ENCODE measurements around the gene ATP2B2. TPM values are rescaled to one million over a fixed set of nuclear protein-coding genes. Genes with fewer than 3 reads are reported as not detected.

The ATP2B2 gene
- total RNA-seq, 4 donors from 2014 or later, result 0.42 to 2.0 (median 1.1) TPM

- WGBS, 2 donors, result 69 to 70% methylated on average over 4 to 7 of the region's 7 CpGs
- Histone ChIP-seq H3K27ac (no peak overlapping the region), H3K27me3 (no peaks in the 10 kb centered on the region), H3K9me3 (no peaks in the 10 kb centered on the region), H3K4me1 (no peaks in the 10 kb centered on the region), H3K36me3 (peaks cover 0 to 13% (median 0%) of the 10 kb centered on the region in 3 donors), H3K4me3 (no peak overlapping the region)
- DNase-seq (ENCODE audit: low spot score in 2 of 2), result no peak
- TF ChIP-seq POLR2A (IDR thresholded peaks at IDR 0.05) (no peak), EP300 (IDR thresholded peaks at IDR 0.05) (no peak), CTCF (IDR thresholded peaks at IDR 0.05) (no peak)
Measured at GRCh38 chr3:10341901-10342398, 163.4 kb downstream of the ATP2B2 start.

GRCh38 chr3:10340476-10340875 lies 164.9 kb downstream of the ATP2B2 start:
- Histone ChIP-seq H3K9me3 (no peaks in the 10 kb centered on the region), H3K27me3 (no peaks in the 10 kb centered on the region), H3K36me3 (peaks cover 0 to 13% (median 0%) of the 10 kb centered on the region in 3 donors), H3K4me1 (no peaks in the 10 kb centered on the region), H3K4me3 (no peak overlapping the region), H3K27ac (no peak overlapping the region)
- no peak for TF ChIP-seq CTCF (IDR thresholded peaks at IDR 0.05)
- no peak for TF ChIP-seq EP300 (IDR thresholded peaks at IDR 0.05)
- no peak for TF ChIP-seq POLR2A (IDR thresholded peaks at IDR 0.05)
- DNase-seq (ENCODE audit: low spot score in 2 of 2), result no peak
- 90 to 91% methylated on average over 17 to 18 of the region's 18 CpGs for WGBS, 2 donors

- Histone ChIP-seq H3K4me1 (no peaks in the 10 kb centered on the region), H3K27me3 (no peaks in the 10 kb centered on the region), H3K4me3 (no peak overlapping the region), H3K36me3 (peaks cover 0 to 13% (median 0%) of the 10 kb centered on the region in 3 donors), H3K27ac (no peak overlapping the region), H3K9me3 (no peaks in the 10 kb centered on the region)
- no peak for TF ChIP-seq POLR2A (IDR thresholded peaks at IDR 0.05)
- no peak for TF ChIP-seq EP300 (IDR thresholded peaks at IDR 0.05)
- TF ChIP-seq CTCF (IDR thresholded peaks at IDR 0.05), result no peak
- DNase-seq (ENCODE audit: low spot score in 2 of 2), result no peak
- WGBS, 2 donors, result 34 to 52% methylated on average over 4 of the region's 4 CpGs
Measured at GRCh38 chr3:10340046-10340445, 165.3 kb downstream of the ATP2B2 start.

- TF ChIP-seq EP300 (IDR thresholded peaks at IDR 0.05) (no peak), CTCF (IDR thresholded peaks at IDR 0.05) (no peak), POLR2A (IDR thresholded peaks at IDR 0.05) (no peak)
- no peaks in the 10 kb centered on the region for H3K9me3 ChIP-seq
- no peaks in the 10 kb centered on the region for H3K27me3 ChIP-seq
- H3K27ac ChIP-seq, result no peak overlapping the region
- no peaks in the 10 kb centered on the region for H3K4me1 ChIP-seq
- DNase-seq (ENCODE audit: low spot score in 2 of 2), result no peak
- H3K36me3 ChIP-seq, result peaks cover 0 to 13% (median 0%) of the 10 kb centered on the region in 3 donors
- WGBS, 2 donors, result 78 to 85% methylated on average over 8 of the region's 8 CpGs
- no peak overlapping the region for H3K4me3 ChIP-seq
Measured at GRCh38 chr3:10339376-10339955, 165.9 kb downstream of the ATP2B2 start.

- Histone ChIP-seq H3K27ac (no peak overlapping the region), H3K36me3 (peaks cover 0 to 13% (median 0%) of the 10 kb centered on the region in 3 donors), H3K4me3 (no peak overlapping the region), H3K27me3 (no peaks in the 10 kb centered on the region), H3K9me3 (no peaks in the 10 kb centered on the region), H3K4me1 (no peaks in the 10 kb centered on the region)
- DNase-seq (ENCODE audit: low spot score in 2 of 2), result no peak
- 55 to 57% methylated on average over 12 of the region's 12 CpGs for WGBS, 2 donors
- TF ChIP-seq CTCF (IDR thresholded peaks at IDR 0.05) (no peak), EP300 (IDR thresholded peaks at IDR 0.05) (no peak), POLR2A (IDR thresholded peaks at IDR 0.05) (no peak)
Measured at GRCh38 chr3:10338591-10339353, 166.6 kb downstream of the ATP2B2 start.

Data from tibial nerve (tissue), 4 donors.